ENCODE results near the gene CCND2.

CCND2 gene

GRCh38 chr12:4271717-4272423 is 1.7 kb upstream of the CCND2 start:
- H3K4me1 ChIP-seq (ENCODE audit: control insufficient read depth, insufficient read depth, low read length) = peaks cover 38% of the 10 kb centered on the region

GRCh38 chr12:4272424-4273272 is 914 bp upstream of the CCND2 start:
- H3K4me1 ChIP-seq (ENCODE audit: control insufficient read depth, insufficient read depth, low read length) = peaks cover 38% of the 10 kb centered on the region
- no peaks in the 10 kb centered on the region for H3K36me3 ChIP-seq (ENCODE audit: insufficient read depth, low read length)
- peak overlapping the region; percentile 50 for H3K4me3 ChIP-seq (ENCODE audit: low read length)
- H3K4me2 ChIP-seq (ENCODE audit: low read length) = peak overlapping the region; percentile 70
- H3K9ac ChIP-seq (ENCODE audit: low read depth, low read length) = no peak overlapping the region
- H3K27me3 ChIP-seq (ENCODE audit: control insufficient read depth, insufficient read depth, low read length) = peaks cover 88% of the 10 kb centered on the region
- H3K9me3 ChIP-seq (replicated peaks; ENCODE audit: low read length) = no peaks in the 10 kb centered on the region

More at GRCh38 chr12:4271717-4272423, 1.7 kb upstream of the CCND2 start:
- H3K9ac ChIP-seq (ENCODE audit: low read depth, low read length) = no peak overlapping the region
- H3K27me3 ChIP-seq (ENCODE audit: control insufficient read depth, insufficient read depth, low read length) = peaks cover 95% of the 10 kb centered on the region
- no peaks in the 10 kb centered on the region for H3K36me3 ChIP-seq (ENCODE audit: insufficient read depth, low read length)
- peak overlapping the region; percentile 55 for H3K4me3 ChIP-seq (ENCODE audit: low read length)
- H3K4me2 ChIP-seq (ENCODE audit: low read length) = peak overlapping the region; percentile 70
- no peaks in the 10 kb centered on the region for H3K9me3 ChIP-seq (replicated peaks; ENCODE audit: low read length)

- Histone ChIP-seq H3K9me3 (replicated peaks; ENCODE audit: low read length) (no peaks in the 10 kb centered on the region), H3K36me3 (ENCODE audit: insufficient read depth, low read length) (no peaks in the 10 kb centered on the region), H3K4me2 (ENCODE audit: low read length) (peak overlapping the region; percentile 83), H3K27me3 (ENCODE audit: control insufficient read depth, insufficient read depth, low read length) (peaks cover 87% of the 10 kb centered on the region), H3K9ac (ENCODE audit: low read depth, low read length) (no peak overlapping the region), H3K4me3 (ENCODE audit: low read length) (peak overlapping the region; percentile 65), H3K4me1 (ENCODE audit: control insufficient read depth, insufficient read depth, low read length) (peaks cover 38% of the 10 kb centered on the region)
Observed at GRCh38 chr12:4273273-4273651, 300 bp upstream of the CCND2 start.

- Histone ChIP-seq H3K27me3 (ENCODE audit: control insufficient read depth, insufficient read depth, low read length) (peaks cover 87% of the 10 kb centered on the region), H3K4me3 (ENCODE audit: low read length) (peak overlapping the region; percentile 65), H3K9ac (ENCODE audit: low read depth, low read length) (peak overlapping the region; percentile 3)
Observed at GRCh38 chr12:4274396-4275015, 944 bp downstream of the CCND2 start.

GRCh38 chr12:4275016-4275869 is 1.7 kb downstream of the CCND2 start:
- peak overlapping the region; percentile 83 for H3K4me2 ChIP-seq (ENCODE audit: low read length)
- H3K4me1 ChIP-seq (ENCODE audit: control insufficient read depth, insufficient read depth, low read length) = peaks cover 34% of the 10 kb centered on the region
- no peaks in the 10 kb centered on the region for H3K9me3 ChIP-seq (replicated peaks; ENCODE audit: low read length)
- H3K36me3 ChIP-seq (ENCODE audit: insufficient read depth, low read length) = no peaks in the 10 kb centered on the region
- H3K27me3 ChIP-seq (ENCODE audit: control insufficient read depth, insufficient read depth, low read length) = peaks cover 80% of the 10 kb centered on the region
- peak overlapping the region; percentile 78 for H3K9ac ChIP-seq (ENCODE audit: low read depth, low read length)
- H3K4me3 ChIP-seq (ENCODE audit: low read length) = peak overlapping the region; percentile 65

More at GRCh38 chr12:4274396-4275015, 944 bp downstream of the CCND2 start:
- no peaks in the 10 kb centered on the region for H3K36me3 ChIP-seq (ENCODE audit: insufficient read depth, low read length)
- H3K4me1 ChIP-seq (ENCODE audit: control insufficient read depth, insufficient read depth, low read length) = peaks cover 37% of the 10 kb centered on the region
- peak overlapping the region; percentile 83 for H3K4me2 ChIP-seq (ENCODE audit: low read length)
- no peaks in the 10 kb centered on the region for H3K9me3 ChIP-seq (replicated peaks; ENCODE audit: low read length)

- no peaks in the 10 kb centered on the region for H3K9me3 ChIP-seq (replicated peaks; ENCODE audit: low read length)
- no peaks in the 10 kb centered on the region for H3K36me3 ChIP-seq (ENCODE audit: insufficient read depth, low read length)
- peaks cover 32% of the 10 kb centered on the region for H3K4me1 ChIP-seq (ENCODE audit: control insufficient read depth, insufficient read depth, low read length)
- H3K4me2 ChIP-seq (ENCODE audit: low read length) = peak overlapping the region; percentile 83
- peaks cover 73% of the 10 kb centered on the region for H3K27me3 ChIP-seq (ENCODE audit: control insufficient read depth, insufficient read depth, low read length)
- H3K9ac ChIP-seq (ENCODE audit: low read depth, low read length) = peak overlapping the region; percentile 78
- peak overlapping the region; percentile 65 for H3K4me3 ChIP-seq (ENCODE audit: low read length)
Observed at GRCh38 chr12:4275870-4276301, 2.3 kb downstream of the CCND2 start.

GRCh38 chr12:4276524-4277204 is 3.1 kb downstream of the CCND2 start:
- H3K27me3 ChIP-seq (ENCODE audit: control insufficient read depth, insufficient read depth, low read length) = peaks cover 66% of the 10 kb centered on the region
- H3K4me3 ChIP-seq (ENCODE audit: low read length) = no peak overlapping the region

GRCh38 chr12:4277205-4277543 is 3.6 kb downstream of the CCND2 start:
- Histone ChIP-seq H3K9ac (ENCODE audit: low read depth, low read length) (no peak overlapping the region), H3K4me3 (ENCODE audit: low read length) (no peak overlapping the region), H3K36me3 (ENCODE audit: insufficient read depth, low read length) (no peaks in the 10 kb centered on the region), H3K9me3 (replicated peaks; ENCODE audit: low read length) (no peaks in the 10 kb centered on the region), H3K27me3 (ENCODE audit: control insufficient read depth, insufficient read depth, low read length) (peaks cover 62% of the 10 kb centered on the region), H3K4me2 (ENCODE audit: low read length) (no peak overlapping the region), H3K4me1 (ENCODE audit: control insufficient read depth, insufficient read depth, low read length) (peaks cover 24% of the 10 kb centered on the region)

More at GRCh38 chr12:4276524-4277204, 3.1 kb downstream of the CCND2 start:
- no peak overlapping the region for H3K4me2 ChIP-seq (ENCODE audit: low read length)
- no peaks in the 10 kb centered on the region for H3K9me3 ChIP-seq (replicated peaks; ENCODE audit: low read length)
- peaks cover 25% of the 10 kb centered on the region for H3K4me1 ChIP-seq (ENCODE audit: control insufficient read depth, insufficient read depth, low read length)
- no peaks in the 10 kb centered on the region for H3K36me3 ChIP-seq (ENCODE audit: insufficient read depth, low read length)
- H3K9ac ChIP-seq (ENCODE audit: low read depth, low read length) = no peak overlapping the region

- Histone ChIP-seq H3K4me3 (ENCODE audit: low read length) (no peak overlapping the region), H3K4me1 (ENCODE audit: control insufficient read depth, insufficient read depth, low read length) (peaks cover 17% of the 10 kb centered on the region), H3K36me3 (ENCODE audit: insufficient read depth, low read length) (no peaks in the 10 kb centered on the region), H3K9me3 (replicated peaks; ENCODE audit: low read length) (no peaks in the 10 kb centered on the region), H3K27me3 (ENCODE audit: control insufficient read depth, insufficient read depth, low read length) (peaks cover 55% of the 10 kb centered on the region), H3K4me2 (ENCODE audit: low read length) (no peak overlapping the region), H3K9ac (ENCODE audit: low read depth, low read length) (no peak overlapping the region)
Observed at GRCh38 chr12:4277857-4278256, 4.3 kb downstream of the CCND2 start.

GRCh38 chr12:4278329-4279197 is 5.0 kb downstream of the CCND2 start:
- H3K36me3 ChIP-seq (ENCODE audit: insufficient read depth, low read length) = no peaks in the 10 kb centered on the region
- H3K4me2 ChIP-seq (ENCODE audit: low read length) = no peak overlapping the region
- H3K4me3 ChIP-seq (ENCODE audit: low read length) = no peak overlapping the region
- peaks cover 12% of the 10 kb centered on the region for H3K4me1 ChIP-seq (ENCODE audit: control insufficient read depth, insufficient read depth, low read length)
- H3K9ac ChIP-seq (ENCODE audit: low read depth, low read length) = no peak overlapping the region
- no peaks in the 10 kb centered on the region for H3K9me3 ChIP-seq (replicated peaks; ENCODE audit: low read length)
- H3K27me3 ChIP-seq (ENCODE audit: control insufficient read depth, insufficient read depth, low read length) = peaks cover 50% of the 10 kb centered on the region
